ENCODE measurements around the gene SEZ6L2.

- TF ChIP-seq, protein P1, sequence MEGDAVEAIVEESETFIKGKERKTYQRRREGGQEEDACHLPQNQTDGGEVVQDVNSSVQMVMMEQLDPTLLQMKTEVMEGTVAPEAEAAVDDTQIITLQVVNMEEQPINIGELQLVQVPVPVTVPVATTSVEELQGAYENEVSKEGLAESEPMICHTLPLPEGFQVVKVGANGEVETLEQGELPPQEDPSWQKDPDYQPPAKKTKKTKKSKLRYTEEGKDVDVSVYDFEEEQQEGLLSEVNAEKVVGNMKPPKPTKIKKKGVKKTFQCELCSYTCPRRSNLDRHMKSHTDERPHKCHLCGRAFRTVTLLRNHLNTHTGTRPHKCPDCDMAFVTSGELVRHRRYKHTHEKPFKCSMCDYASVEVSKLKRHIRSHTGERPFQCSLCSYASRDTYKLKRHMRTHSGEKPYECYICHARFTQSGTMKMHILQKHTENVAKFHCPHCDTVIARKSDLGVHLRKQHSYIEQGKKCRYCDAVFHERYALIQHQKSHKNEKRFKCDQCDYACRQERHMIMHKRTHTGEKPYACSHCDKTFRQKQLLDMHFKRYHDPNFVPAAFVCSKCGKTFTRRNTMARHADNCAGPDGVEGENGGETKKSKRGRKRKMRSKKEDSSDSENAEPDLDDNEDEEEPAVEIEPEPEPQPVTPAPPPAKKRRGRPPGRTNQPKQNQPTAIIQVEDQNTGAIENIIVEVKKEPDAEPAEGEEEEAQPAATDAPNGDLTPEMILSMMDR (tag by site-specific recombination; IDR thresholded peaks at IDR 0.05), result no peak; the same call in 1 of the 2 replicates
- no peak for TF ChIP-seq ZEB2 (tag by site-specific recombination; IDR thresholded peaks at IDR 0.05)
- no peak for TF ChIP-seq ZNF473 (tag by site-specific recombination; IDR thresholded peaks at IDR 0.05)
- no peak for TF ChIP-seq REST (tag by site-specific recombination; IDR thresholded peaks at IDR 0.05)
- no peak for TF ChIP-seq BCL11A (tag by site-specific recombination; IDR thresholded peaks at IDR 0.05; ENCODE audit: low read depth)
- TF ChIP-seq YY1 (tag by site-specific recombination; IDR thresholded peaks at IDR 0.05), result no peak
- no peak for TF ChIP-seq ZNF175 (tag by site-specific recombination; IDR thresholded peaks at IDR 0.05)
- peak; percentile 5; the same call in 1 of the 2 replicates for TF ChIP-seq ZNF792 (tag by site-specific recombination; IDR thresholded peaks at IDR 0.05)
- TF ChIP-seq BCL11B (tag by site-specific recombination; IDR thresholded peaks at IDR 0.05; ENCODE audit: low read depth), result no peak
- no peak for TF ChIP-seq ZNF777 (tag by site-specific recombination; IDR thresholded peaks at IDR 0.05; ENCODE audit: borderline replicate concordance)
Observed at GRCh38 chr16:29925105-29925756, 25.9 kb upstream of the SEZ6L2 start.
